HL-60 (cell line): Measurements from ENCODE around the gene PUS3.
A peak's percentile ranks its signal among the peaks of the same experiment; 100 is the strongest.

ENCODE experiments used
- DNase-seq, 2 experiments: peaks; one replicate each; pipeline ENCODE4 v3.0.0-alpha.2; 2010 to 2020; ENCODE audit warnings: low read depth in 1 of 2, low spot score in 1 of 2
- H3K27ac ChIP-seq: fragments of 250-450 bp; sonication (Bioruptor Pico); replicated peaks from 2 replicates; pipeline ENCODE4 v1.5.1; 2020; ENCODE audit warnings: mild to moderate bottlenecking, moderate library complexity
- H3K27me3 ChIP-seq: fragments of 250-450 bp; sonication (Bioruptor Pico); 2 replicates; pipeline ENCODE4 v1.5.1; 2021; ENCODE audit warnings: mild to moderate bottlenecking, moderate library complexity; ENCODE audit not compliant: insufficient read depth, poor library complexity, severe bottlenecking
- H3K4me3 ChIP-seq: replicated peaks from 2 replicates; pipeline ENCODE4 v1.5.1; 2011; ENCODE audit warnings: mild to moderate bottlenecking, control low read depth, low read length; ENCODE audit not compliant: insufficient read depth
- GABPA ChIP-seq: IDR thresholded peaks from 2 replicates; pipeline ENCODE4 v1.6.1; 2012; ENCODE audit warnings: low read depth
- POLR2AphosphoS5 ChIP-seq: IDR thresholded peaks from 2 replicates; pipeline ENCODE4 v1.6.1; 2012; ENCODE audit warnings: low read depth
- SPI1 ChIP-seq: IDR thresholded peaks from 2 replicates; pipeline ENCODE4 v1.6.1; 2012; ENCODE audit warnings: low read depth, mild to moderate bottlenecking, borderline replicate concordance
- TF ChIP-seq, protein P1 (sequence below): IDR thresholded peaks from one replicate; pipeline ENCODE4 v1.5.1; 2011; ENCODE audit warnings: low read length, control low read depth, inconsistent platforms; ENCODE audit not compliant: insufficient read depth
- TF ChIP-seq, protein P2 (sequence below): IDR thresholded peaks from 2 replicates; pipeline ENCODE4 v1.6.1; 2012; ENCODE audit warnings: low read depth; ENCODE audit not compliant: insufficient replicate concordance

Gene PUS3

DNA sequence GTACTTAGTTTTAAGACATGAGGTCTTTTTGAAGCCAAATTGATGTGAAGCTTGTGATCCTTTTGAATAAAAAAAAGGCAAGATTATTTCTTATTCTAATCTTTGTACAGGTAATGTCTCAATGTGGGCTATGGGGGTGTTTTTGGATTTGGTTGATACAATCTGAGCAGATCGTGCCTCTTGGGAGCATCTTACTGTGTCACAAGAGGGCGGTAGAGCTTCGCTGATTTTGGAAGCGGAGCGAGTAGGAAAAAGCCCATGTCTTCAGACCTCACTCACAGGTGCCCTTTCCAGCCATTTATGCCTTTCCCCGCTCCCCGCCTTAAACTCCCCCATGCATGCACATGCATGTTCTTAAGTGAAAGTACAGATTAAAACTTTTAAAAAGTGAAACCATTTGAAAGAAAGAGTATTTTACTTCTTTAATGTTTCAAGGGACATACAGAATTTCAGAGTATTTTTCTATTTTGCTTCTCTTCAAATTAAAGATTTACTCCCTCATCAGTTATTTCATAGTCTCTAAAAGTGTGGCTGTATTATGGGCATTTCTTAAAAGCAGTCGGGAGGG, 20.1 kb upstream of the PUS3 start:
- DNase-seq = peak; percentile 44 to 60
- TF ChIP-seq, protein P1, sequence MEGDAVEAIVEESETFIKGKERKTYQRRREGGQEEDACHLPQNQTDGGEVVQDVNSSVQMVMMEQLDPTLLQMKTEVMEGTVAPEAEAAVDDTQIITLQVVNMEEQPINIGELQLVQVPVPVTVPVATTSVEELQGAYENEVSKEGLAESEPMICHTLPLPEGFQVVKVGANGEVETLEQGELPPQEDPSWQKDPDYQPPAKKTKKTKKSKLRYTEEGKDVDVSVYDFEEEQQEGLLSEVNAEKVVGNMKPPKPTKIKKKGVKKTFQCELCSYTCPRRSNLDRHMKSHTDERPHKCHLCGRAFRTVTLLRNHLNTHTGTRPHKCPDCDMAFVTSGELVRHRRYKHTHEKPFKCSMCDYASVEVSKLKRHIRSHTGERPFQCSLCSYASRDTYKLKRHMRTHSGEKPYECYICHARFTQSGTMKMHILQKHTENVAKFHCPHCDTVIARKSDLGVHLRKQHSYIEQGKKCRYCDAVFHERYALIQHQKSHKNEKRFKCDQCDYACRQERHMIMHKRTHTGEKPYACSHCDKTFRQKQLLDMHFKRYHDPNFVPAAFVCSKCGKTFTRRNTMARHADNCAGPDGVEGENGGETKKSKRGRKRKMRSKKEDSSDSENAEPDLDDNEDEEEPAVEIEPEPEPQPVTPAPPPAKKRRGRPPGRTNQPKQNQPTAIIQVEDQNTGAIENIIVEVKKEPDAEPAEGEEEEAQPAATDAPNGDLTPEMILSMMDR = peak; percentile 72
- TF ChIP-seq GABPA = no peak

DNA sequence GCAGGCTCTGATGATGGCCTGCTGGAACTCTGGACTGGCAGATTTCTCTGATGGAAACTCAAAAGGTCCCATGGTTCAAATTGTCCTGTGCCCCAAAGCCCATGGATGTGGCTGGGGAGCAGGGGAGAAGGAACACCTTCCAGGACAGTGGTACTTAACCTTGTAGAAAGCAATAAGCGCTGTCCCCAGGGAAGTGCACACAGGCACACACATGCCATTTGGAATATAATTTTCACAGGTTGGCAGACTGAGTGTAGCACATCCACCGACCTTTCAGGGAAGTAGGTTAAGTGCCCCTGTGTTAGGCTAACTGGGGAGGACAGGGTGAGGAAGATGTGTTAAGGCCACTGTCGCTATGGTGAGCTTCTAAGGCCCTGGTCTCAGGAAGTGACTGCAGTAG, 19.1 kb upstream of the PUS3 start:
- no peak overlapping the region for H3K4me3 ChIP-seq
- H3K27ac ChIP-seq = no peak overlapping the region
- DNase-seq = no peak
- peaks cover 4% of the 10 kb centered on the region for H3K27me3 ChIP-seq
- no peak for TF ChIP-seq SPI1
- TF ChIP-seq, protein P2, sequence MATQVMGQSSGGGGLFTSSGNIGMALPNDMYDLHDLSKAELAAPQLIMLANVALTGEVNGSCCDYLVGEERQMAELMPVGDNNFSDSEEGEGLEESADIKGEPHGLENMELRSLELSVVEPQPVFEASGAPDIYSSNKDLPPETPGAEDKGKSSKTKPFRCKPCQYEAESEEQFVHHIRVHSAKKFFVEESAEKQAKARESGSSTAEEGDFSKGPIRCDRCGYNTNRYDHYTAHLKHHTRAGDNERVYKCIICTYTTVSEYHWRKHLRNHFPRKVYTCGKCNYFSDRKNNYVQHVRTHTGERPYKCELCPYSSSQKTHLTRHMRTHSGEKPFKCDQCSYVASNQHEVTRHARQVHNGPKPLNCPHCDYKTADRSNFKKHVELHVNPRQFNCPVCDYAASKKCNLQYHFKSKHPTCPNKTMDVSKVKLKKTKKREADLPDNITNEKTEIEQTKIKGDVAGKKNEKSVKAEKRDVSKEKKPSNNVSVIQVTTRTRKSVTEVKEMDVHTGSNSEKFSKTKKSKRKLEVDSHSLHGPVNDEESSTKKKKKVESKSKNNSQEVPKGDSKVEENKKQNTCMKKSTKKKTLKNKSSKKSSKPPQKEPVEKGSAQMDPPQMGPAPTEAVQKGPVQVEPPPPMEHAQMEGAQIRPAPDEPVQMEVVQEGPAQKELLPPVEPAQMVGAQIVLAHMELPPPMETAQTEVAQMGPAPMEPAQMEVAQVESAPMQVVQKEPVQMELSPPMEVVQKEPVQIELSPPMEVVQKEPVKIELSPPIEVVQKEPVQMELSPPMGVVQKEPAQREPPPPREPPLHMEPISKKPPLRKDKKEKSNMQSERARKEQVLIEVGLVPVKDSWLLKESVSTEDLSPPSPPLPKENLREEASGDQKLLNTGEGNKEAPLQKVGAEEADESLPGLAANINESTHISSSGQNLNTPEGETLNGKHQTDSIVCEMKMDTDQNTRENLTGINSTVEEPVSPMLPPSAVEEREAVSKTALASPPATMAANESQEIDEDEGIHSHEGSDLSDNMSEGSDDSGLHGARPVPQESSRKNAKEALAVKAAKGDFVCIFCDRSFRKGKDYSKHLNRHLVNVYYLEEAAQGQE = no peak
- no peak for TF ChIP-seq GABPA
- no peak for TF ChIP-seq POLR2AphosphoS5
- TF ChIP-seq, protein P1 = no peak

More for the DNA sequence above, 20.1 kb upstream of the PUS3 start:
- Histone ChIP-seq H3K27me3 (peaks cover 4% of the 10 kb centered on the region), H3K4me3 (no peak overlapping the region), H3K27ac (no peak overlapping the region)

DNA sequence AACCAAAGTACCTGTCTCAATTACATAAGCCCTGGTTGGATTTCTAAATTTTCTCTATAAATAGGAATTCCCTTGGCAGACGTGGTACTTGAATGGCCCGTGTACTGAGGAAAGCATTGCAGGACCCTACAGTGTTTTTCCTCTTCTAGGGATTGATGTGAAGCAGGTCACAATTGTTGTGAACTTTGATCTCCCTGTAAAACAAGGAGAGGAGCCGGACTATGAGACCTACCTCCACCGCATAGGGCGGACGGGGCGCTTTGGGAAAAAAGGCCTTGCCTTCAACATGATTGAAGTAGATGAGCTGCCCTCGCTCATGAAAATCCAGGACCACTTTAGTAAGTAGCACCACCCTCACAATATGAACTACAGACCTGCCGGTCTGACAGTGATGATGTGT, 18.0 kb upstream of the PUS3 start:
- no peak for TF ChIP-seq SPI1
- TF ChIP-seq, protein P2 = no peak
- TF ChIP-seq POLR2AphosphoS5 = no peak
- TF ChIP-seq GABPA = no peak
- TF ChIP-seq, protein P1 = no peak
- H3K4me3 ChIP-seq = no peak overlapping the region
- DNase-seq = no peak

DNA sequence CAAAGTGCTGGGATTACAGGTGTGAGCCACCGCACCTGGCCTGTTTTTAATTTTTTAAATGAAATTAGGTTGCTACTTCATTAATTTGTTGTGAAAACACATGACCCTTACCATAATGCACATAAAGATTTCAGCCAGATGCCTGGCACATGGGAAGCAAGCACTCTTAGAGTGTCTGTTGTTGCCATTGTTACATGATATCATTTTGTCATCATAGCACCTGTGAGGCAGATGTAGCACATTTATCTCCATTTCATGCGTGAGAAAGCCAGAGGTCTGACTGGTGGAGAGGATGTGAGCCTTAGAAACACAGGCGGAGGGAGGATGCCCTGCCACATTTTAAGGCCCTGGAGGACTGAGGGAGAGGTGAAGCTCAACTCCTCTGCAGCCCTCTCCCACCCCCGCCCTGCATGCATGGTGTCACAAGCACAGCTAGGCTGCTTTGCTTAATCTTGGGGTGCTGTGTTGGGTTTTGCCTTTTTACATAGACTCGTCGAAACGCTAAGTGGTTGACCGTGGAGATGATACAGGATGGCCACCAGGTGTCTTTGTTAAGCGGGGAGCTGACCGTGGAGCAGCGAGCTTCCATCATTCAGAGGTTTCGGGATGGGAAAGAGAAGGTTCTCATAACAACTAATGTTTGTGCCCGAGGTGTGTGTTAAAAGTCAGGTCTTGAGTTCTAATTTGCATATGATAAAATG, 15.3 kb upstream of the PUS3 start:
- Histone ChIP-seq H3K27ac (no peak overlapping the region), H3K4me3 (no peak overlapping the region), H3K27me3 (peaks cover 4% of the 10 kb centered on the region)
- TF ChIP-seq POLR2AphosphoS5 = no peak
- TF ChIP-seq, protein P1 = no peak
- TF ChIP-seq, protein P2 = no peak
- no peak for TF ChIP-seq GABPA
- no peak for TF ChIP-seq SPI1
- no peak for DNase-seq

More for the DNA sequence above, 18.0 kb upstream of the PUS3 start:
- peaks cover 4% of the 10 kb centered on the region for H3K27me3 ChIP-seq
- H3K27ac ChIP-seq = no peak overlapping the region
